Activated CD4-positive, alpha-beta T cell treated with anti-CD3 and anti-CD28 coated beads for 48 hours (primary cell): ENCODE data around the gene ITGB5.
A peak's percentile ranks its signal among the peaks of the same experiment; 100 is the strongest.
"Not testable (repeated sequence)": the region's sequence is repeated elsewhere in the genome, so short reads cannot be mapped to it uniquely, and the experiment has no call there.

ENCODE experiments used
- DNase-seq: peaks from one replicate; pipeline ENCODE4 v3.0.0-alpha.2; 2020

ITGB5 gene

GRCh38 chr3:124834723-124835718 lies 52.1 kb downstream of the ITGB5 start:
- DNase-seq = peak; percentile 58

DNA sequence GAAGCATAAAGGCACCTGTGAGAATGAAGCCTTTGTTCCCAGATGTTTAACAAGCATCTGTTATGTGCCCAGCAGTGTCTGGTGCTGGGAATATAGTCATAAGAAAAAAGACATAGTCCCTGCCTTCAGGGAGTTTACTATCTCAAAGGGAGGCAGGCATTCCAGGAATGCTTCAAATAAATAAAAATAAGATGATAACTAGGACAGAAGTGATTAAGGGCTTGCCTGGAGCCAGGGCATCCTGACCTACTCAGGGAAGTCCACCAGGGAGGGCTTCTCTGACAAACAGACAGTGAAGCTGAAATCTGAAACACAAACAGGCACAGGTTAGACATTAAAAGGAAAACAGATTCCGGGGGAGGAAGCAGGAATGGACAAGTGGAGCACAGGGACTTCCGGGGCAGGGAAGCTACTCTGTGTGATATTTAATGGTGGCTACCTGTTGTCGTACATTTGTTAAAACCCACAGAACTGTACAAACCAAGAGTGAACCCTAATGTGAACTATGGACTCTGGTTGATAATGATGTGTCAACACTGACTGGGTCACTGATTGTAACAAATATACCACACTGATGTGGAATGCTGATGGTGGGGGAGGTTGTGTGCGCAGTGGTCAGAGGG lies 53.3 kb downstream of the ITGB5 start:
- DNase-seq = no peak

DNA sequence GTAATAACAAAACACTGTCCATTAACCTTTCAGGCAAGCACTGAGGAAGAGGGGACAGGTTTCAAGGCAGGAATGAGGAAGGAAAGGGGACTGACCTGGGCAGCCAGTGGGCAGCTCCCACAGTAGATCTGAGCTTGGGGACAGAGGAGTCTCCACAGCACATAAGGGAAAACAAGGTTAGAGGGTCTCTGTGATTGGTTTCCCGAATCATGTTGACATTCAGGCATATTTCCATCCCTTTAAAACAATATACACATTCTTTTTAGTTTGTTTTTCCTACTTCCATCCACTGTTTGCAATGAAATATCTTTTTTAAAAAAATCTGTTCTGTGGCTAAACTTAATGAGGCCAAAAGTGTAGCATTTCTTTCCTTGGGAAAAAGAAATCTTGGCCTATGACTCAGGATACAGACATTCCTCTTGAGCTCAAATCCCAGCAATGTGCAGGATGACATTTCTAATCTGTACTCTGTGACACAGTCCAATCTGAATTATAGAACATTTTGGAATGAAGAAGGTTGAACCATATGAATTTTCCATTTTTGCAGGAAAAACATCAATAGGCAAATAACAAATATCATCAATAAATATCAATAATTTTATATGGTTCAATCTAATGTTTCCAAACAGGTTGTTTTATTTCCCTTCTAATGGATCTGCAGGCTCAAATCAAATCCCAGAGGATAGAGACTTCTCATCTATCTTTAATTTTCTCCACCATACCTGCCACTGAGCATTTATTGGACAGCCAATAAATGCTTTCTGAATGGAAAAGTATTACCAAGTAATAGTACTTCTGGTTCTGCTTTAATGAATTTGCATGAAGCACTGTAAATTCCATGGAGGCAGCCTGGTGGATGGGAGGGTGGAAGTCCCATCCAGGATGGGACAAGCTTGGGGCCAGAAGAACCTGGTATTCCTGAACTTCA lies 54.1 kb downstream of the ITGB5 start:
- DNase-seq = no peak

DNA sequence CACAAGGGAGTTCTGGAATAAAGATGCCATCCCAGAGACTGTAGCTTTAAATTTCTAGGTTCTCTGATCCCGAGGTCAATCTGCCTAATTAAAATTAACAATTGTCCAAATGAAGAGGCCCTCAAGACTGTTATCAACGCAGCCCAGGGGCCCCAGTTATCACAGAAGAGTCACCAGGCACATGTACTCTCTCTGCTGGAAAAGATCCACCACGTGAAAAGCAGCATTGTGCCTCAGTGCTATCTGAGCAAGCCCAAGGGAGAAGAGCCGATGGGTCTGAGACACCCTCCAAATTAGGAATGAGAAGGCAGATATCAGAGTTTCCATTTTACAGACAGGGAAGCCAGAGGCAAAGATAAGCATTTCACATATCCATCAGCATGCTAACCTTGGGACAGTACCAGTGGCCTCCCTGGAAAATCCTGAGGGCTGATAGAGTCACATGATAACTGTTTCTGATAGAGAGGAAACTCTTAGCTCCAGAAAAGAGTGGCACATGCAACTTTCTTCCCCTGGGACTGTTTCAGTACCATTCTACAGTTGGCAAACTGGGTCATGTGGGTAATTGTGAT lies 55.5 kb downstream of the ITGB5 start:
- DNase-seq = no peak

- no peak for DNase-seq
These were observed 57.2 kb downstream of the ITGB5 start for GRCh38 chr3:124829819-124830554.

- DNase-seq = no peak
These were observed 57.9 kb downstream of the ITGB5 start for GRCh38 chr3:124829178-124829818.

- not testable (repeated sequence) for DNase-seq
These were observed 59.5 kb downstream of the ITGB5 start for GRCh38 chr3:124827476-124828206.

DNA sequence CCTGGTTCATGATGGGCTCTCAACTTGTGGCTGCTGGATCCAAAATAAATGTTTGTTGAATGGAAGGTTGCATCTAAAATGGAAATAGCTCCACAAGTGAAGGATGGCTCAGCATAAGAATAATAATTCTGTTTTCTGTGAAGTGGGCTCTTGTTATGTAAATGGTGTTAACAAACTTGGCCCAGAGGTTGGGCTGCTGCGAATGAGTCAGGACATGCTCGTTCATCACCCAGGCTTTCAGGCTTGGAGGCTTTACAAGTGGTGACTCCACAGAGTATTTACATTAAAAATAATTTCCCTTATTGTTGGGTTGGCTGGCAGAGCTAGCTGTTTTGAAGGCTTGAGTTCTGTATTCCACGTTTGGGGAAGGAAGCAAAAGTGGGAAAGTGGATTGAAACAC lies 60.5 kb downstream of the ITGB5 start:
- DNase-seq = no peak

DNA sequence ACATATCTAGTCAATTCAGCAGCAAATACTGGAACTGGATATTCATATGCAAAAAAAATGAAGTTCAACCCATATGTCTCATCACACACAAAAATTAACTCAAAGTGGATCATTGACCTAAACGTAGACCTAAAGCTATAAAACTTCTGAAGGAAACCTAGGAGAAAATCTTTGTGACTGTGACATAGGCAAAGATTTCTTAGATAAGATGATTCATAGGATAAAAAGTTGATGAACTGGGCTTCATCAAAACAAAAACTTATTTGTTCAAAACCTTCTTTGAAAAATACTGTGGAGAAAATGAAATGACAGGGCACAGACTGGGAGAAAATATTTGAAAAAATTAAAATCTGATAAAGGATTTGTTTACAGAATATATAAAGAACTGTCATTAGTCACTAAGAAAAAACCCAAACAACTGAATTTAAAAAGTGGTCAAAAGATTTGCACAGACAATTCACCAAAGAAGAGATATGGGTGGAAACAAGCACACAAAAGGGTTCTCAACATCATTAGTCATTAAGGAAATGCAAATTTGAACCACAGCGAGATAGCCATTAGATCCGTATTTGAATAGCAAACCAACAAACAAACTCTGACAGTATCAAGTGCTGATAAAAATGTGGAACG lies 62.8 kb downstream of the ITGB5 start:
- no peak for DNase-seq

GRCh38 chr3:124823648-124824047 lies 63.5 kb downstream of the ITGB5 start:
- DNase-seq = no peak

DNA sequence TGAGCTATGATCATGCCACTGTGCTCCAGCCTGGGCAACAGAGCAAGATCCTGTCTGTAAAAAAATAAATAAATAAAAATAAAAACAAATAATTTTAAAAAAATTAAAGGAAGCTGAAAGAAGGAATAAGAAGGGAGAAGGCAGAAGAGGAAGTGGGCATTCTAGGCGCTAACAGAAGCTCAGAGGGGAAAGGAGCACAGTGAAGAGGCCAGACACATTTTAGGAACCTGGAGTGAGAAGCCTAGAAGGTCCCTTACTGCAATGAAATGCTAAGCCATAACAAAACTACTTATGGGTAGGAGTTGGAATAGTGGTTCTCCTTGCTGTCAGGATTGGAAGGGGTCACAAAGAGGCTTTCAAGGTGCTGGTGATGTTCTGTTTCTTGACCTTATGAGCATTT lies 64.0 kb downstream of the ITGB5 start:
- no peak for DNase-seq

DNA sequence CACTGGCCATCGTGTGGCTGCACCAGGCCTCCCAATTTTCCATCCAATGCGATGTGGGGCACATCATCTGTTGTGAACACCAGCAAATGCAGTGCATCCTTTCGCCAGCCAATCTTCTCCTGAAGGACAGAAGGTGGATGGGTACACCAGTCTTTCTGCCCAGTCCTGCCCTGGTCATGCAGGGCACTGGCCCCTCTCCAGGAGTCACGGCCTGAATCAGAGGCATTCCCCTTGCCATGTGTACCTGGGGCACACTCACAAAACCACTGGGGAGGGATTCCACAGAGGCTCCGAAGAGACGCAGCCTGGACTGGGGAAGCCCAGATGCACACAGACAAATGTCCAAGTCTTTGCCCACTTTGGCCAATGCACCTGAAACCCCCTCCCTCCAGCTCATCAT lies 65.8 kb downstream of the ITGB5 start:
- DNase-seq = no peak

DNA sequence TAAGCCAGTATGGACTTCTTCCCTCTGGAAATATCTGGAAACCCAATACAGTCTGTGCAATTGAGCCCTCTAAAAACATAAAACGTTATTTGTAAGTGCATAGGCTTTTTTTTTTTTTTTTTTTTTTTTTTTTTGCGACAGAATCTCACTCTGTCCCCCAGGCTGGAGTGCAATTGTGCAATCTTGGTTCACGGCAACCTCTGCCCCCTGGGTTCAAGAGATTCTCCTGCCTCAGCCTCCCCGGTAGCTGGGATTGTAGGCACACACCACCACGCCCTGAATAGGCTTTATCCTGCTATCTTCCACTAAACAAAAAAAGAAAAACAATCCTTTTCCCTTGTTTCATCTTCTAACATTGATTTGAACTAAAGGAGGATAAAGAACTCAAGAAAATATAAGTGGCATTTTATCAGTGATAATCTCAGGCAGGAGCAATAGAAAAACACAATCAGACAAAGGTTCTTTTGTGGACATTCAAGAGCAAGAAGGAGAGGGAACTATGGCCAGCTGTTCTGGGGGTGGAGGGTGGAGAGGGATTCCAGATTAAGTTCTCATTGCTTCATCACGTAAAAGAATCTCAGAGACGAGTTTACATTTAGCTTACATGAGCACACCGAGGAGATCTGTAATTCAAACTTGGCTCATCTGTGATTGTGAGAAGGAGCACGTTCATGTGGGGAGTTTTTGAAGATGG lies 68.6 kb downstream of the ITGB5 start:
- no peak for DNase-seq

DNA sequence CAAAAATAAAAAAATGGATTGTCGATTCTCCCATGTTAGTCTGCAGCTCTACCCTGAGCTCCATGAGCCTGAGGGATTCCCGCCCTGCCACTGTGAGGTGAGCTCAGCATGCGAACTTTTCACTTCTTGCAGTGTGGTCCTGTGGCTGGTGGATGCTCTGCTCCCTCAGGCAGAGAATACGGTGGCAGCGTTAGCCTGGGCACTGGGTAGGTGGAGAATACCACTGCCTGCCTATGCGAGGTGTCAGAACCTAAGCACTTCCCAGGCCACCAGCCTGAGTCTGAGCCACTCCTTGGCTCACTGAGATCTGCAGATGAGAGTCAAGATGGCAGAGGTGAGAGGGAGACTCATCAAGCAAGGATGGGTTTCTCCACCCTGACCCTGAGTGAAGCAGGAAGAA lies 70.1 kb downstream of the ITGB5 start:
- DNase-seq = no peak

DNA sequence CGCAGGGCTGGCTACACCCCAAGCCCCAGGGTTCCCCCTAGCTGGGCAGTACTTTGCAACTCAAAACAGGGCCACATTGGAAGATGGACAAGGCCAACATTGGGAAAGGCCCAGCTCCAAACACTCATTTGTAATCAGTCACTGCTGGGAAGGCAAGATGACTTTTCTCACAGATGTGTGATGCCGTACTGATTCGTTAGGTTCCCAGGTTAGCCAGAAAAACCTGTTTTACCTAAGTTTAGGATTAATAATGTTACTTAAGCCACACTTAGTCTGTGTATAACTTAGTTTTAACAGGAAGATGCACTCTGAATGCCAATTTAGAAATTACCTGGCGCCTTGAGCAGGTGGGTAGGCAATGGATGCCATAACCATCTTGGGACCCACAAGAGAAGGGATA lies 71.0 kb downstream of the ITGB5 start:
- DNase-seq = no peak

GRCh38 chr3:124815781-124816180 lies 71.4 kb downstream of the ITGB5 start:
- no peak for DNase-seq

DNA sequence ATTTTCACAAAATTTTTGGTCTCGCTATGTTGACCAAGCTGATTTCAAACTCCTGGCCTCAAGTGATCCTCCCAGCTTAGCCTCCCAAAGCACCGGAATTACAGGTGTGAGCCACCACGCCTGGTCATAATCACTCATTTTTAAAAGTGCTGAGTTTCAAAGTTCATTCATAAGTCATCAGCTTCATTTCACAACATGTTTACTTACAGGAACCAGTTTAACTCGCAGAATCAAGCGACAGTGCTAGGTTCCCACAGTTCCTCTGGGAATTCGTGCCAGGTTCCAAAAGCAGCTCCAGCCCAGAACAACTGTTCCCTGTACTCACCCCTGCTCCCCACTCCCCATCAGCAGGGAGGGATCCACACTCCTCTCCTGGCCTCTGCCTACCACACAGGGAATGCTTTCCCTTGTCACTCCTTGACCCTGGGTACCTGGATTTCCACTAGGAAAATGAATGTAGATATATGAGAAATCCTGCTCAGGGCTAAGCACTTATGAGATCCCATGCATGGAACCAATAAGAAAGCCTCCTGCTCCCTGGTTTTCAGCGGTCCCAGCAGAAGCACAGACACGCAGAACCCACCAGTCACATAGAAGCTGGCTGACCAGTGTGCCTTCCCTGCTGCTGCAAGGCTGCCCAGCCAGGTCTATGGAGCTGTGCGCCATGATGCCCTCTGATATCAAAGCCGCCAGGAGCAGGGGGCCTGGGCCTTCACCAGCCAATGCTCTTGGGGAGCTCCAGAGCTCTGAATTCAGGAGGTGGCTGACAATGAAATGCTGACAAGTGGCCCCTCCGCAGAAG lies 72.3 kb downstream of the ITGB5 start:
- no peak for DNase-seq

DNA sequence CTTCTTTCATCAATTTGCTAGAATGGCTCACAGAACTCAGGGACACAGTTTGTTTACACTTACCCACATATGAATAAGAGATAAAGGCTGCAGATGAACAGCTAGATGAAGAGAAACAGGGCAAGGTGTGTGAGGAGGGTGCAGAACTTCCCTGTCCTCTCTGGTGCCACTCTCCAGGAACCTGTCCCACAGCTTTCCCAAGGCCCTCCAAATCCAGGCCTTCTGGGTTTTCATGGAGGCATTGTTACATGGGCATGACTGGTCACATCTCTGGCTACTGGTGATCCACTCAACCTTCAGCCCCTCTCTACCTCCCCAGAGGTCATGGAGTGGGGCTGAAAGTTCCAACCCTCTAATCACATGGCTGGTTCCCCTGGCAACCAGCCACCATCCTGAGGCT lies 73.6 kb downstream of the ITGB5 start:
- no peak for DNase-seq
